H1 (cell line): ENCODE data around the gene LANCL2. TPM values are rescaled to one million over a fixed set of nuclear protein-coding genes. Genes with fewer than 3 reads are reported as not detected.

ENCODE experiments used
- CTCF ChIA-PET: fragments of 300-600 bp; sonication (Branson Sonifier 250); formaldehyde crosslinking; loops from one replicate; lab custom pipeline; 2021; ENCODE audit not compliant: partially characterized antibody; lab: Charles Lee
- POLR2A ChIA-PET: fragments of 300-600 bp; sonication (Branson Sonifier 250); formaldehyde crosslinking; loops from one replicate; lab custom pipeline; 2021; ENCODE audit warnings: inconsistent platforms; ENCODE audit not compliant: partially characterized antibody; lab: Charles Lee
- DNase-seq, 2 experiments: peaks; one replicate each; pipeline versions ENCODE4 v3.0.0 to v3.0.0-alpha.2; 2010 to 2022; ENCODE audit warnings: low spot score in 2 of 2, low read depth in 1 of 2, mixed read lengths in 1 of 2
- FAIRE-seq: peaks from 2 replicates; lab custom pipeline; 2011; peaks lifted over from hg19 to GRCh38; lab: Jason Lieb, UNC
- H2AFZ ChIP-seq: 2 replicates; pipeline ENCODE4 v1.8.1; 2012; ENCODE audit warnings: low read length, inconsistent platforms
- H2AK5ac ChIP-seq: 2 replicates; pipeline ENCODE4 v1.6.1; 2013; ENCODE audit warnings: low read depth, low read length
- H2BK120ac ChIP-seq: replicated peaks from 2 replicates; pipeline ENCODE3; 2013; ENCODE audit warnings: low read depth, low read length, inconsistent platforms
- H2BK12ac ChIP-seq: 2 replicates; pipeline ENCODE4 v1.6.1; 2013; ENCODE audit warnings: low read depth, low read length
- H2BK15ac ChIP-seq: 2 replicates; pipeline ENCODE4 v1.6.1; 2013; ENCODE audit warnings: low read length
- H2BK20ac ChIP-seq: 2 replicates; pipeline ENCODE4 v1.6.1; 2013; ENCODE audit warnings: low read length
- H2BK5ac ChIP-seq: 2 replicates; pipeline ENCODE4 v1.6.1; 2013; ENCODE audit warnings: low read depth, low read length
- H3K14ac ChIP-seq: 2 replicates; pipeline ENCODE4 v1.6.1; 2013; ENCODE audit warnings: inconsistent platforms; ENCODE audit not compliant: insufficient read length
- H3K18ac ChIP-seq: 2 replicates; pipeline ENCODE4 v1.6.1; 2013; ENCODE audit warnings: low read length; ENCODE audit errors: extremely low read depth
- H3K23ac ChIP-seq: 2 replicates; pipeline ENCODE4 v1.6.1; 2013; ENCODE audit warnings: inconsistent platforms; ENCODE audit not compliant: insufficient read length
- H3K23me2 ChIP-seq: 2 replicates; pipeline ENCODE4 v1.6.1; 2013; ENCODE audit warnings: low read depth, low read length
- H3K27ac ChIP-seq: 2 replicates; pipeline ENCODE4 v1.6.1; 2011; ENCODE audit warnings: low read depth, low read length, inconsistent platforms
- H3K27me3 ChIP-seq, 4 experiments: replicated peaks in 1 of 4; 1 replicate in 1 of 4; 2 replicates in 3 of 4; pipeline versions ENCODE4 v1.6.1 to v1.8.1; 2011 to 2013; ENCODE audit warnings: low read length in 3 of 4, mild to moderate bottlenecking in 3 of 4, inconsistent platforms in 2 of 4, mixed read lengths in 2 of 4, moderate library complexity in 1 of 4; ENCODE audit not compliant: control insufficient read depth in 3 of 4, insufficient read depth in 3 of 4; ENCODE audit errors: extremely low read depth in 1 of 4
- H3K36me3 ChIP-seq, 4 experiments: 2 replicates each; pipeline versions ENCODE4 v1.6.1 to v1.8.1; 2011 to 2013; ENCODE audit warnings: mild to moderate bottlenecking in 4 of 4, low read length in 3 of 4, moderate library complexity in 2 of 4, control low read depth in 1 of 4, inconsistent platforms in 1 of 4; ENCODE audit not compliant: insufficient read depth in 4 of 4, control insufficient read depth in 2 of 4
- H3K4ac ChIP-seq: replicated peaks from 2 replicates; pipeline ENCODE3; 2013; ENCODE audit warnings: low read length, low read depth, mixed read lengths, inconsistent platforms; ENCODE audit not compliant: insufficient read length
- H3K4me1 ChIP-seq, 4 experiments: replicated peaks in 1 of 4; 1 replicate in 1 of 4; 2 replicates in 3 of 4; pipeline versions ENCODE4 v1.6.1 to v1.8.1; 2011 to 2013; ENCODE audit warnings: low read length in 3 of 4, inconsistent platforms in 2 of 4, mixed read lengths in 1 of 4; ENCODE audit not compliant: insufficient read depth in 4 of 4, control insufficient read depth in 3 of 4
- H3K4me2 ChIP-seq, 2 experiments: 2 replicates each; pipeline versions ENCODE4 v1.6.1 to v1.8.1; 2011 to 2013; ENCODE audit warnings: low read depth in 2 of 2, low read length in 2 of 2, control low read depth in 1 of 2, inconsistent platforms in 1 of 2, mild to moderate bottlenecking in 1 of 2; ENCODE audit not compliant: insufficient read depth in 1 of 2
- H3K4me3 ChIP-seq, 4 experiments: fragments of 200-600, 300-600 bp in 1 of 4; sonication (generic), shearing (Covaris generic), sonication (Bioruptor Twin) in 1 of 4; 2 replicates each; pipeline versions ENCODE4 v1.5.1 to v1.8.1; 2011 to 2016; ENCODE audit warnings: low read length in 4 of 4, low read depth in 3 of 4, control low read depth in 2 of 4, inconsistent platforms in 2 of 4, mild to moderate bottlenecking in 2 of 4, mixed read lengths in 1 of 4, moderate library complexity in 1 of 4; ENCODE audit not compliant: insufficient read depth in 2 of 4; ENCODE audit errors: extremely low read depth in 1 of 4
- H3K56ac ChIP-seq: replicated peaks from 2 replicates; pipeline ENCODE3; 2013; ENCODE audit warnings: low read depth, mild to moderate bottlenecking, mixed read lengths, low read length, inconsistent platforms; ENCODE audit not compliant: insufficient read length
- H3K79me1 ChIP-seq: 2 replicates; pipeline ENCODE4 v1.6.1; 2013; ENCODE audit warnings: low read depth, low read length, control low read depth
- H3K79me2 ChIP-seq, 2 experiments: 2 replicates each; pipeline versions ENCODE4 v1.6.1 to v1.8.1; 2012 to 2013; ENCODE audit warnings: low read length in 2 of 2, mild to moderate bottlenecking in 2 of 2, inconsistent platforms in 1 of 2; ENCODE audit not compliant: insufficient read depth in 2 of 2, control insufficient read depth in 1 of 2
- H3K9ac ChIP-seq, 4 experiments: replicated peaks in 1 of 4; 1 replicate in 1 of 4; 2 replicates in 3 of 4; pipeline versions ENCODE4 v1.6.1 to v1.8.1; 2011 to 2013; ENCODE audit warnings: low read depth in 3 of 4, low read length in 3 of 4, control low read depth in 2 of 4, mild to moderate bottlenecking in 2 of 4, moderate library complexity in 2 of 4, inconsistent platforms in 1 of 4; ENCODE audit errors: extremely low read depth in 1 of 4
- H3K9me3 ChIP-seq, 2 experiments: 2 replicates each; pipeline versions ENCODE4 v1.6.1 to v1.8.1; 2012 to 2013; ENCODE audit warnings: mild to moderate bottlenecking in 2 of 2, moderate library complexity in 2 of 2, control low read depth in 1 of 2, inconsistent platforms in 1 of 2, low read depth in 1 of 2, low read length in 1 of 2, mixed read lengths in 1 of 2; ENCODE audit not compliant: insufficient read depth in 2 of 2
- H4K20me1 ChIP-seq, 2 experiments: replicated peaks in 1 of 2; 2 replicates each; pipeline versions ENCODE3 to v1.8.1; 2011 to 2013; ENCODE audit warnings: inconsistent platforms in 2 of 2, low read length in 2 of 2, mild to moderate bottlenecking in 1 of 2; ENCODE audit not compliant: insufficient read depth in 2 of 2, control insufficient read depth in 1 of 2
- H4K5ac ChIP-seq: 2 replicates; pipeline ENCODE4 v1.6.1; 2013; ENCODE audit warnings: low read length, low read depth, mixed read lengths, inconsistent platforms; ENCODE audit not compliant: insufficient read length
- H4K8ac ChIP-seq: 2 replicates; pipeline ENCODE4 v1.8.0; 2013; ENCODE audit warnings: mild to moderate bottlenecking, moderate library complexity, low read length, inconsistent platforms; ENCODE audit not compliant: insufficient read depth; ENCODE audit errors: extremely low read depth
- H4K91ac ChIP-seq: replicated peaks from 2 replicates; pipeline ENCODE3; 2013; ENCODE audit warnings: low read length, mixed read lengths, inconsistent platforms; ENCODE audit not compliant: insufficient read length
- BRCA1 ChIP-seq: IDR thresholded peaks from 2 replicates; pipeline ENCODE4 v1.6.1; 2012; ENCODE audit warnings: low read depth, low read length, improper control_type of control experiment
- E2F6 ChIP-seq: IDR thresholded peaks from 2 replicates; pipeline ENCODE4 v1.6.1; 2012; ENCODE audit warnings: inconsistent platforms
- EP300 ChIP-seq, 2 experiments: IDR thresholded peaks; 1 replicate in 1 of 2; 2 replicates in 1 of 2; pipeline ENCODE4 v1.6.1; 2011 to 2012; ENCODE audit warnings: low read depth in 2 of 2, low read length in 2 of 2, mild to moderate bottlenecking in 2 of 2, borderline replicate concordance in 1 of 2, inconsistent platforms in 1 of 2, moderate library complexity in 1 of 2
- GTF2F1 ChIP-seq: IDR thresholded peaks from 2 replicates; pipeline ENCODE4 v1.6.1; 2012; ENCODE audit warnings: low read depth, low read length, improper control_type of control experiment, borderline replicate concordance
- HDAC6 ChIP-seq: IDR thresholded peaks from one replicate; pipeline ENCODE4 v1.7.1; 2012; ENCODE audit warnings: low read depth, mild to moderate bottlenecking, inconsistent platforms, low read length, moderate library complexity
- JUN ChIP-seq: IDR thresholded peaks from 2 replicates; pipeline ENCODE4 v1.6.1; 2011; ENCODE audit warnings: low read depth, mild to moderate bottlenecking, improper control_type of control experiment, low read length
- POLR2AphosphoS5 ChIP-seq: IDR thresholded peaks from 2 replicates; pipeline ENCODE4 v1.6.1; 2011; ENCODE audit warnings: low read depth, low read length
- POU5F1 ChIP-seq: IDR thresholded peaks from 2 replicates; pipeline ENCODE4 v1.6.1; 2011; ENCODE audit warnings: low read depth, mild to moderate bottlenecking, low read length, moderate library complexity
- RAD21 ChIP-seq, 2 experiments: IDR thresholded peaks in 1 of 2; conservative IDR thresholded peaks in 1 of 2; 2 replicates each; pipeline ENCODE4 v1.6.1; 2011; ENCODE audit warnings: low read depth in 2 of 2, low read length in 2 of 2, improper control_type of control experiment in 1 of 2, inconsistent platforms in 1 of 2, mild to moderate bottlenecking in 1 of 2, moderate library complexity in 1 of 2
- SIN3A ChIP-seq, 2 experiments: IDR thresholded peaks in 1 of 2; conservative IDR thresholded peaks in 1 of 2; 2 replicates each; pipeline ENCODE4 v1.6.1; 2011 to 2012; ENCODE audit warnings: low read length in 2 of 2, improper control_type of control experiment in 1 of 2, low read depth in 1 of 2, mild to moderate bottlenecking in 1 of 2
- SP4 ChIP-seq: IDR thresholded peaks from 2 replicates; pipeline ENCODE4 v1.6.1; 2012; ENCODE audit warnings: low read length, inconsistent platforms
- WGBS, 2 experiments: shearing (Covaris generic) in 1 of 2; methylation state at CpG; one replicate each; pipeline versions ENCODE4 v1.1.6 to v1.1.7; 2013 to 2015; ENCODE audit warnings: low lambda C conversion rate in 2 of 2, mixed read lengths in 2 of 2, inconsistent platforms in 1 of 2, low coverage in 1 of 2, missing lambda C conversion rate in 1 of 2; ENCODE audit not compliant: insufficient replicate concordance in 2 of 2, insufficient coverage in 1 of 2, insufficient read length in 1 of 2; ENCODE audit errors: extremely low coverage in 1 of 2, missing lambda C conversion rate in 1 of 2; 5-methylcytosine and 5-hydroxymethylcytosine counted together
- polyA plus RNA-seq, 7 experiments: library from polyadenylated mRNA; depleted of rRNA in 3 of 7; stranded (reverse) in 5 of 7; unstranded in 2 of 7; fragments of >200 nt in 5 of 7; fragments of 200-250 nt in 2 of 7; gene quantifications; 1 replicate in 5 of 7; 2 replicates in 1 of 7; 4 replicates in 1 of 7; pipeline versions ENCODE4 v1.2.1 to v1.2.3, GENCODE V29; 2011 to 2013; ENCODE audit warnings: missing spikeins in 2 of 7, mixed read lengths in 2 of 7
- total RNA-seq: library from RNA; stranded (reverse); fragmentation: NEBNext Ultra II Directional; extraction: Animal tissue kit (Norgen Biotek cat#: 25700); gene quantifications from 2 replicates; pipeline ENCODE4 v1.2.1, GENCODE V29; 2021

The LANCL2 gene
- total and polyA plus RNA-seq, 2 of the 8 experiments (the other 6 are each of a cell fraction or from before 2014, with no cell fraction given): 9.2 to 9.5 TPM

- no peak overlapping the region for H4K8ac ChIP-seq
- no peak overlapping the region for H4K5ac ChIP-seq
- H3K4me2 ChIP-seq: no peak overlapping the region
- no peaks in the 10 kb centered on the region for H3K79me2 ChIP-seq
- no peaks in the 10 kb centered on the region for H3K23me2 ChIP-seq
- H4K20me1 ChIP-seq: no peaks in the 10 kb centered on the region
- no peak overlapping the region for H2AFZ ChIP-seq
- POLR2A ChIA-PET: interaction anchor here (1.2 kb wide), 1 partner anchor 126 kb away, joined by 3 read pairs; no protein-coding TSS in a partner anchor
- H3K4ac ChIP-seq: no peak overlapping the region
- H3K23ac ChIP-seq: no peak overlapping the region
- 91% methylated on average over 11 of the region's 11 CpGs; no CpG with 5 or more reads in 1 of the 2 experiments for WGBS, 2 experiments
- H2BK12ac ChIP-seq: no peak overlapping the region
- H2BK120ac ChIP-seq: no peak overlapping the region
- H2BK15ac ChIP-seq: no peak overlapping the region
- H2BK20ac ChIP-seq: no peak overlapping the region
- no peaks in the 10 kb centered on the region for H3K79me1 ChIP-seq
- H4K91ac ChIP-seq: no peak overlapping the region
- no peak overlapping the region for H2AK5ac ChIP-seq
- H3K36me3 ChIP-seq: no peaks in the 10 kb centered on the region; a peak in 1 of 8 replicates
- H3K56ac ChIP-seq: no peak overlapping the region
- DNase-seq: no peak
- no peak overlapping the region for H2BK5ac ChIP-seq
- no peak overlapping the region for H3K9ac ChIP-seq
- H3K14ac ChIP-seq: no peak overlapping the region
- H3K4me1 ChIP-seq: peaks cover 0 to 2% (median under 1%) of the 10 kb centered on the region in 4 experiments; a peak in 2 of 7 replicates
- FAIRE-seq: no peak
- CTCF ChIA-PET: interaction anchor here (0.6 to 2.9 kb wide), 8 partner anchors 9 to 147 kb away, joined by 3 to 23 read pairs (median 4); no protein-coding TSS in a partner anchor
- no peak overlapping the region for H3K27ac ChIP-seq
- H3K9me3 ChIP-seq: no peaks in the 10 kb centered on the region; a peak in 1 of 4 replicates
- H3K27me3 ChIP-seq: no peaks in the 10 kb centered on the region
- H3K18ac ChIP-seq: no peak overlapping the region
- no peak overlapping the region for H3K4me3 ChIP-seq
- no peak for TF ChIP-seq RAD21 (IDR thresholded peaks at IDR 0.05 in 1 of 2, conservative IDR thresholded peaks at IDR 0.05 in 1 of 2; ENCODE audit: low read depth in 2 of 2, low read length in 2 of 2)
- TF ChIP-seq SP4: no peak
- TF ChIP-seq HDAC6: no peak
- TF ChIP-seq E2F6: no peak
- no peak for TF ChIP-seq SIN3A (conservative IDR thresholded peaks at IDR 0.05 in 1 of 2, IDR thresholded peaks at IDR 0.05 in 1 of 2; ENCODE audit: low read depth in 1 of 2, low read length in 2 of 2)
- TF ChIP-seq POLR2AphosphoS5: no peak
- TF ChIP-seq BRCA1: no peak
- no peak for TF ChIP-seq POU5F1
- TF ChIP-seq EP300 (IDR thresholded peaks at IDR 0.05; ENCODE audit: borderline replicate concordance in 1 of 2, low read depth in 2 of 2, low read length in 2 of 2): no peak
- TF ChIP-seq JUN: no peak
- TF ChIP-seq GTF2F1: no peak
Measured at GRCh38 chr7:55425141-55425752, 60.1 kb downstream of the LANCL2 start.
